LHCN-M2 (cell line): ENCODE results near the gene CSNK2A1. TPM values are rescaled to one million over a fixed set of nuclear protein-coding genes. Genes with fewer than 3 reads are reported as not detected.
A peak's percentile ranks its signal among the peaks of the same experiment; 100 is the strongest.
"Not testable (repeated sequence)": the region's sequence is repeated elsewhere in the genome, so short reads cannot be mapped to it uniquely, and the experiment has no call there.

Experiments used
- DNase-seq: peaks from one replicate; pipeline ENCODE4 v3.0.0-alpha.2; 2012; ENCODE audit warnings: low read depth
- polyA plus RNA-seq: library from polyadenylated mRNA; unstranded; fragments of >200 nt; gene quantifications from one replicate; pipeline ENCODE4 v1.2.1, GENCODE V29; 2012; ENCODE audit warnings: missing spikeins
- total RNA-seq: library from RNA; depleted of rRNA; stranded (reverse); fragments of >200 nt; gene quantifications from 2 replicates; pipeline ENCODE4 v1.2.3, GENCODE V29; 2014; rRNA removed

Gene CSNK2A1
- total RNA-seq: 116 and 137 TPM in 2 replicates
- polyA plus RNA-seq: 50.2 TPM

- DNase-seq: peak; percentile 95
Observed at GRCh38 chr20:543369-544152, at the start of gene CSNK2A1. CSNK2A1 (minus strand) TSS chr20:543790; CDS start chr20:508551, 35,239 bp downstream.

- no peak for DNase-seq
Observed at GRCh38 chr20:592506-592905, 48.9 kb upstream of the CSNK2A1 start.

GRCh38 chr20:591941-592340, 48.4 kb upstream of the CSNK2A1 start:
- DNase-seq: no peak

GRCh38 chr20:588932-589672, 45.5 kb upstream of the CSNK2A1 start:
- DNase-seq: no peak

DNA sequence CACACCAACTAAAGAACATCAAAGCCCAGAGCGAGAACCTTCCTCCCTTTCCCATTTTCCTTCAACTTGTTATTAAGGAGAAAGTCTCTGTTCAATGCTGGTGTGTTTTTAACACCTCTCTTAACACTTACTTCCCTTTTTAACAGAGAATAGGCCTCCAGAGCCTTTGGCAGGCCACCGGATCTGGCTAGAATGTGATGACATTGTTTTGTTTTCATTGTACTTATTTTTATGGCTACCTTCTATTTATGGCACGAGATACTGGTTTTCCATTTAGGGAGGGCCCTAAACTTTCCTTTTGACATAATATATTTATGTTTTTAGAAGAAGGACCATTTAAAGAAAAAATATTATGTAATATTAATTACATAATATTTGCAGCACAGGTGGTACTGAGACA, 44.9 kb upstream of the CSNK2A1 start:
- no peak for DNase-seq

GRCh38 chr20:584971-585301, 41.3 kb upstream of the CSNK2A1 start:
- DNase-seq: no peak

DNA sequence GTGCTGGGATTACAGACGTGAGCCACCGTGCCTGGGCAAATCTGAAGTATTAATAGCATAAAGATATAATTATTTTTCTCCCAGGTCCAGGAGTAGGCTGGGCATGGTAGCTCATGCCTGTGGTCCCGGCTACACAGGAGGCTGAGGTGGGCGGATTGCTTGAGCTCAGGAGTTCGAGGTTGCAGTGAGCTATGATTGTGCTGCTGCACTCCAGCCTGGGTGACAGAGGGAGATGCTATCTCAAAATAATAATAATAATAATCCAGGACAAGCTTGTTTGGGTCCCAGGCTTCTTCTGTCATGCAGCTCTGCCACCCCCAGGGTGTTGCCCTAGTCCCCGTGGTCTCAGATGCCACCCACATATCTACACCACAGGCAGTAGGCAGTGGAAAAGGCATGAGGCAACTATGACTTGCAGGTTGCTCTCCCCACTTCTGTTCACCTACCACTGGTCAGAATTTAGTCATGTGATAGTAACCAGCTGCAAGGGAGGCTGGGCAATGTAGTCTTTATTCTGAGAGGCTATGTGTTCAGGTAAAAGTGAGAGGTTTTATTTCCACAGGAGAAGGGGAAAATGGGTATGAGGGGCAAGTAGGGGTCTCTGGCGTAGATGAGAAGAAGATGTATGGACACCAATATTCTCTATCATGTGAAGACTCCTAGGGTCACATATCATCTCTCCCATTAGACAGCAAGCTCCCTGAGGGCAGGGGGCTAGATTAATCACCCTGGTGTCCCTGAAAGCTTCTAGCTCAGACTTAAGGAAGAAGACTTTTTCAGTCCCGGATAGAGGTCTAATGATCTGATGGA, 40.8 kb upstream of the CSNK2A1 start:
- no peak for DNase-seq

- DNase-seq: no peak
Observed at GRCh38 chr20:582204-582603, 38.6 kb upstream of the CSNK2A1 start.

DNA sequence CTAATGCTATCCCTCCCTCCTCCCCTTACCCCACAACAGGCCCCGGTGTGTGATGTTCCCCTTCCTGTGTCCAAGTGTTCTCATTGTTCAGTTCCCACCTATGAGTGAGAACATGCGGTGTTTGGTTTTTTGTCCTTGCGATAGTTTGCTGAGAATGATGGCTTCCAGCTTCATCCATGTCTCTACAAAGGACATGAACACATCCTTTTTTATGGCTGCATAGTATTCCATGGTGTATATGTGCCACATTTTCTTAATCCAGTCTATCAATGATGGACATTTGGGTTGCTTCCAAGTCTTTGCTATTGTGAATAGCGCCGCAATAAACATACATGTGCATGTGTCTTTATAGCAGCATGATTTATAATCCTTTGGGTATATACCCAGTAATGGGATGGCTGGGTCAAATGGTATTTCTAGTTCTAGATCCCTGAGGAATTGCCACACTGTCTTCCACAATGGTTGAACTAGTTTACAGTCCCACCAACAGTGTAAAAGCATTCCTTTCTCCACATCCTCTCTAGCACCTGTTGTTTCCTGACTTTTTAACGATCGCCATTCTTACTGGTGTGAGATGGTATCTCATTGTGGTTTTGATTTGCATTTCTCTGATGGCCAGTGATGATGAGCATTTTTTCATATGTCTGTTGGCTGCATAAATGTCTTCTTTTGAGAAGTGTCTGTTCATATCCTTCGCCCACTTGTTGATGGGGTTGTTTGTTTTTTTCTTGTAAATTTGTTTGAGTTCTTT, 35.5 kb upstream of the CSNK2A1 start:
- DNase-seq: not testable (repeated sequence)

DNA sequence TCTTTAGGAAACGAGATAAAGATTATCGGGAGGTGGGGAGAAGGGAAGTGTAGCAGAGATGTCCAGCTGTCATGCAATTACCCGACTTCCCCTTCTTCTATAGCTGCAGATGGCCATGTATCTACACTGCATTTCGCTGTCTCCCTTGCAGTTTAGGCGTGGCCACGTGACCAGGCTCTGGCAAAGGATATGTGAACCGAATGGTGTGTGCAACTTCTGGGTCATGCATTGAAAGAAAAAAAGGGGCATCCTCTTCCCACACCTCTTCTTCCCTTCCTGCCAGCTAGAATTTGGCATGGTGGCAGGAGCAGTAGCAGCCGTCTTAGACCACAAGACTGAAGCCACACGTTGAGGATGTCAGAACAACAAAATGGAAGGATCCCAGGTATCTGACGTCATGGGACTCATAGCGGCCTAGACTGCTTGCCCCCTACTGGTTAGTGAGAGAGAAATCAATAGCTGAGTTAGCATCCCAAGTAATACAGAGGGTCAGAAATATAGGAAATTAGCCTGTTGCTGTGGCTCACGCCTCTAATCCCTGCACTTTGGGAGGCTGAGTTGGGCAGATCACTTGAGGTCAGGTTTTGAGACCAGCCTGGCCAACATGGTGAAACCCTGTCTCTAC, 33.7 kb upstream of the CSNK2A1 start:
- no peak for DNase-seq

- DNase-seq: no peak
Observed at GRCh38 chr20:576156-576555, 32.6 kb upstream of the CSNK2A1 start.

GRCh38 chr20:575230-575629, 31.6 kb upstream of the CSNK2A1 start:
- no peak for DNase-seq

DNA sequence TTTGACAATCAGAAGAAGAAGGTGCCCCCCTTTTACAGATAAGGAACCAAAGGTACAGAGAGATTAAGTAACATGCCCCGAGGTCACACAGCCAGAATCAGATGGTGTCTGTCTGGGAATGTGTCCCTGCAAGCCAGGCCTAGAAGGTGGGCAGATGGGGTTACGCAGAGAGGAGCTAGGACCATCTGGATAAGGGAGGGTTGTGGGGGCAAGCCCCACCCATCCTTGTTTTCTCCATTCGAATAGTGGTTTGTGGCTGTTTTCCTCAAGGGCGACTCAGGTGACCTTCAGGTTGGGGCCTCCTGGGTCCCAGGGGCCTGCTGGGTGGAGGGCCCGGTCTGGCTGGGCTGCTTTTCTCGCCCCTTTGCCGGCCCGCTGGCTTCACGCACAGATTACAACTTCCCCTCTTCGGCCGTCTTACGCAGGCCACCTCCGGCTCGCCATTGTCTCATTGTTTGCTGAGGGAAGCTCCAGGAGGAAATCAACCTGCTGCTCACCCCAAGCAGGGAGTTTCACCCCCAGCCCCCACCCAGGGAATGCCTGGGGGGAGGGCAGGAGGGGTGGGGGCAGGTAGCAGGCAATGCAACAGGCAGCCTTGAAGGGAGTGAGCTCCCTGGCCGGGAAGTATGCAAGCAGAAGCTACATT, 30.8 kb upstream of the CSNK2A1 start:
- DNase-seq: no peak

GRCh38 chr20:573414-574296, 30.1 kb upstream of the CSNK2A1 start:
- no peak for DNase-seq

GRCh38 chr20:572727-573126, 29.1 kb upstream of the CSNK2A1 start:
- DNase-seq: no peak

DNA sequence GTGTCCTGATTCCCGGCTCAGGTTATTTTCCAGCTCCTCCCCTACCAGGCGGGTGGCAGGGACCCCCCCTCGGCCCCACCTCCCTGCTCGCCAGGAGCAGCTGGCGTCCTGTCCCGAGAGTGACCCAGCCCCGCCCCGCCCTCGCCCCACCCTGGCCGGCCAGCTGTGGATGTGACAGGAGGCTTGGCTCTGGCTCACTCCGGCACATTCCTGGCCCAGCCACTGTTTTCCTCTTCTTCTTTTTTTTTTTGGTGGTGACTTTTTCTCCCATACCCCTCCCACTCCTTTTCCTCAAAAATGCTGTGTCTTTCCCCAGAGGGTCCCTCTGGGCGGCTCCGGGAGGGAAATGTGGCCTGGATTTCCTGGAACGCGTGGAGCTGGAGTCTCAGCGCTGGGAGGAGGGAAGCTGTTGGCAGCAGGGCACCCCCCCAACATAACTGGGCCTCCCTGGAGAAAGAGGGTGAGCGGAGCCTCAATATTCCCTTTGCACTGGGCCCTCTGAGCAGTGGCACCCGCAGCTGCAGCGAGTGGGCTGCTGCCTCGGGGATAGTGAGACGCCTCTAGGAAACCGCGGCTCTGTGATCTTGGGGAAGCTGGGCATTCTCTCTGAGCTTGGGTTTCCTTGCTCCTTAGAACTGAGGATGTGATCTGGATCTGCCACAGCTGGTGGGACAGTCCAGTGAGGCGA, 28.3 kb upstream of the CSNK2A1 start:
- peak; percentile 31 for DNase-seq

- DNase-seq: no peak
Observed at GRCh38 chr20:568673-569415, 25.3 kb upstream of the CSNK2A1 start.

DNA sequence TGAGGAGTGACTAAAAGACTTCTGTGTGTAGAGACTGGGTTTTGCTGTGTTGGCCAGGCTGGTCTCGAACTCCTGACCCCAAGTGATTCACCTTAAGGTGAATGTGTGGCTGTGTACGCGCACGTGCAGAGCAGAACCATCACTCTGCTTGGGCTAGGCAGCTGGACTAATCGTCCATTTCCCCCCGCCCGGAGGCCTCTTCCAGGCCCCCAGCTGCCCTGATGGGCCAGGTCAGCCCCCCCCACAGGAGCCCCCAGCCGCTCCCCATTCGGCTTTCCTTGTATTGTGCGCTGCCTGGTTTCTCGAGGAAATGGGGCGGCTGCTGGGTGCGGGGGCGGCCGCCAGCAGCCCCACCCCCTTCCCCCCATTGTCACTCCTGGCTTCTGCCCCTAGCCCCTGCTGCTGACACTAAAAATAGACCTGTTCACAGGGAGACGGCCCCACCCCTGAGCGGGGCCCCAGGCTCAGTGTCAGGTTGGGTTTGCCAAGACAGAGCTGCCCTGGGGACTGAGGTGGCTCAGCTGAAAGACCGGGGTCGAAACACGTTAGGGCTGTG, 24.6 kb upstream of the CSNK2A1 start:
- DNase-seq: no peak
